ENCODE data around the gene CMTM4.

DNA sequence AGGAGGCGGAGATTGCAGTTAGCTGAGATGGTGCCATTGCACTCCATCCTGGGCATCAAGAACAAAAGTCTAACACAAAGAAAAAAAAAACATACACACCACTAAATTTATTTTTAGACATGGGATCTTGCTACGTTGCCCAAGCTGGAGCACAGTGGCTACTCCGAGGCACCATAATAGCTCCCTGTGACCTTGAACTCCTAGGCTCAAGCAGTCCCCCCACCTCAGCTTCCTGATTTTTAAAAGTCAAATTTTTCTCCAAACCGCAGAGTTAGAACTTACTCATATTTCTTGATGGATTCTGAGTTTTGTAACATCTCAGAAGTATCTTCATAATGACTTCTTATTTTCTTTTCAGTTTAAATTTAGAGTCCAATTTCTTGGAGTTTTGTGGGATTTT is 3.4 kb downstream of the CMTM4 start:
- TF ChIP-seq, protein P1, sequence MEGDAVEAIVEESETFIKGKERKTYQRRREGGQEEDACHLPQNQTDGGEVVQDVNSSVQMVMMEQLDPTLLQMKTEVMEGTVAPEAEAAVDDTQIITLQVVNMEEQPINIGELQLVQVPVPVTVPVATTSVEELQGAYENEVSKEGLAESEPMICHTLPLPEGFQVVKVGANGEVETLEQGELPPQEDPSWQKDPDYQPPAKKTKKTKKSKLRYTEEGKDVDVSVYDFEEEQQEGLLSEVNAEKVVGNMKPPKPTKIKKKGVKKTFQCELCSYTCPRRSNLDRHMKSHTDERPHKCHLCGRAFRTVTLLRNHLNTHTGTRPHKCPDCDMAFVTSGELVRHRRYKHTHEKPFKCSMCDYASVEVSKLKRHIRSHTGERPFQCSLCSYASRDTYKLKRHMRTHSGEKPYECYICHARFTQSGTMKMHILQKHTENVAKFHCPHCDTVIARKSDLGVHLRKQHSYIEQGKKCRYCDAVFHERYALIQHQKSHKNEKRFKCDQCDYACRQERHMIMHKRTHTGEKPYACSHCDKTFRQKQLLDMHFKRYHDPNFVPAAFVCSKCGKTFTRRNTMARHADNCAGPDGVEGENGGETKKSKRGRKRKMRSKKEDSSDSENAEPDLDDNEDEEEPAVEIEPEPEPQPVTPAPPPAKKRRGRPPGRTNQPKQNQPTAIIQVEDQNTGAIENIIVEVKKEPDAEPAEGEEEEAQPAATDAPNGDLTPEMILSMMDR (IDR thresholded peaks at IDR 0.05), result no peak
- TF ChIP-seq POLR2A (IDR thresholded peaks at IDR 0.05) (no peak), POLR2AphosphoS5 (IDR thresholded peaks at IDR 0.05) (no peak)

Data from gastroesophageal sphincter (tissue), 3 donors.